A172 (cell line): ENCODE measurements around the gene VPS37B. TPM values are rescaled to one million over a fixed set of nuclear protein-coding genes. Genes with fewer than 3 reads are reported as not detected.
"Not testable (repeated sequence)": the region's sequence is repeated elsewhere in the genome, so short reads cannot be mapped to it uniquely, and the experiment has no call there.

Experiments
- DNase-seq: peaks from one replicate; pipeline ENCODE4 v3.0.0-alpha.2; 2015; ENCODE audit warnings: low spot score
- total RNA-seq: library from RNA; depleted of rRNA; stranded (reverse); fragments of >200 nt; shearing (Covaris generic); gene quantifications from 2 replicates; pipeline ENCODE4 v1.2.3, GENCODE V29; 2014

Gene VPS37B
- total RNA-seq, 1 experiment from 2014 or later: 19.2 TPM

DNA sequence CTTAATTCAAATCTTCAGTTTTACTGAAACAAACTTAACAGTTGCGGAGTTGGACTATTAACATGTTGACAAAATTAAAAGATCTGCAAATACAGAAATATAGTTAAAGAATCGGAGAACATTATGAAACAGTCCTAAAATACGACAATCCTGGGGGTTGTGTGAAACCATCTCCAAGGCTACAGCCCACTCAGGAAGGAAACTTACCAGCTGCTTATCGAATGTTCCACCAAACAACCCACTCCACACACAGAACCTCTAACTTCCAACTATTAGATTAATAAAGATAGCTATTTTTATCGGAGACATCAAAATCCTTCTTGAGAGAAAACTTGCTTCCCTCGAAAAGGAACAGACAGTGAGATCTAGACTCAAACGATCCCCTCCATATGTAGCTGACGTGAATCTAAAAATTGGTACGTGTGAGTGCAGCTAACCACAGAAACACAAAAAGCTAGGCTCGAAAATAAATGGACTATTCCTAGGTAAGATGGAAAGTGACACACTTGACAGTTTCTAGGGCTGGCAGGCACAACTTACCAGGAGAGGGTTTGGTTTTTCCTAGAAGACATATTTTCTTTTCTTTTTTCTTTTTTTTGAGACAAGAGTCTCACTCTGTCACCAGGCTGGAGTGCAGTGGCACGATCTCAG is 12.9 kb downstream of the VPS37B start:
- no peak for DNase-seq

DNA sequence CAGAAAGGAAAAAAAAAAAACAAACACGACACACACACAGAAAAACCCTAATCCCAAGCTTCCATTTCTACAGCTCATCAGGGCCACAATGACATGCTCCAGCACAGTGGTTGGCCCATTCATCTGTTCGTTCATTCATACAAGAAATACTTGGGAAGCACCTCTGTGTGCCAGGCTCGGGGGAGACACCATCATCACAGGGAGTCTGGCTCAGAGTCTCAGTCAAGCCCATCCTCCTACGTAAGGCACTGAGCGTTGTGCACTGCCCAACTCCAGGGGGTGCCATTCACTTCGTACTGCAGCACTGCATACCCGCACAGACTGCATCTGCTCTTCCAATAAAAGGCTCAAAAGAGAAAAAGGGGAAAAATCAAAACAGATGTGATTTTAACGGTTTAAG is 15.3 kb downstream of the VPS37B start:
- no peak for DNase-seq

GRCh38 chr12:122880155-122880667 is 15.7 kb downstream of the VPS37B start:
- no peak for DNase-seq

DNA sequence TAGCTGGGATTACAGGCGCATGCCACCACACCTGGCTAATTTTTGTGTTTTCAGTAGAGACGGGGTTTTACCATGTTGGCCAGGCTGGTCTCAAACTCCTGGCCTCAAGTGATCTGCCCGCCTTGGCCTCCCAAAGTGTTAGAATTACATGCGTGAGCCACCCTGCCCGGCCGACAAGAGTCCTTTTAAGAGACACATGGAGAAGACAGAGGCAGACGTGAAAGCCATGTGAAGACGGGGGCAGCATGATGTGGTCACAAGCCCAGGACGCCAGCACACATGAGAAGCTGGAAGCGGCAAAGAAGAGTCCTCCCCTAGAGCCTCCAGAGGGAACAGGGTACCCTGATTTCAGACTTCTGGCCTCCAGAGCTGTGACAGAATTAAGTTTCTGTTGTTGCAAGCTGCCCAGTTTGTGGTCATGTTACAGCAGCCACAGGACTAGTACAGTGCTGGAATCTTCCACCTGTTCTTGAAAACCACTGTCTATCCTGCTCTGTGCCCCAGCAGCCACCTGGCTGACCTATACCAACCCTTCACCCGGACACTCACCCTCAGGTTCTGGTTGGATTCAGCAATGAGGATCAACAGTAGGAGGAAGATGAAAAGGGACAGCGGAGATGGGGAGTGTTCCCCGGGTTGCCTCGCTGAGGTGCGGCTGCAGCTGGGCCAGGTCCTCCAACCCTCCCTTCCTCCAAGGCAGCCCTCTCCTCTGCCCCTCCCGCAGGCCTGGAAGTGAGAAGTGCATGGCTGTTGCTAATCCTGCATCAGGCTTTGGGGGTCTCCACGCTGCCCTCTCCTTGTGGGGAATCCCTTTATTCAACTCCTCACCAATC is 16.9 kb downstream of the VPS37B start:
- no peak for DNase-seq

DNA sequence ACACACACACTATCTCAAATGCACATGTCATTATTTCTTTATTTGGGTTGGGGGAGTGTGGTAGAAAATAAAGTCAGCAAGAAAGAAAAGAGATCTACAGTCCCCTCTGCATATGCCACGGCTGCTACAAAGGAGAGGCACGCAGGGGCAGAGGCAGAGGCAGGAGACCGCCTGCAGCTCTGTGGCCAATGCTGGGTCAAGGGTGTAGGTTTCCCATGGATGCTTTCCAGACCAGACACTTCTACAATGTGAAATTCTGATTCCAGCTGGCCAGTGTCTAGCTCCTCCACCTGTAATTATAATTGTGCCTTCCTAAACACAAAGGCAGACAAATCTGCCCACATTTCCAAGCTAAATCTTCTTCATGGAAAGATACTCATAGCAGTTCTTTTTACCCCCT is 19.2 kb downstream of the VPS37B start:
- no peak for DNase-seq

GRCh38 chr12:122876281-122876680 is 19.6 kb downstream of the VPS37B start:
- DNase-seq: not testable (repeated sequence)

GRCh38 chr12:122875590-122876220 is 20.2 kb downstream of the VPS37B start:
- DNase-seq: no peak

- no peak for DNase-seq
These were observed 21.8 kb downstream of the VPS37B start for GRCh38 chr12:122874081-122874480.

GRCh38 chr12:122873540-122873939 is 22.4 kb downstream of the VPS37B start:
- no peak for DNase-seq

DNA sequence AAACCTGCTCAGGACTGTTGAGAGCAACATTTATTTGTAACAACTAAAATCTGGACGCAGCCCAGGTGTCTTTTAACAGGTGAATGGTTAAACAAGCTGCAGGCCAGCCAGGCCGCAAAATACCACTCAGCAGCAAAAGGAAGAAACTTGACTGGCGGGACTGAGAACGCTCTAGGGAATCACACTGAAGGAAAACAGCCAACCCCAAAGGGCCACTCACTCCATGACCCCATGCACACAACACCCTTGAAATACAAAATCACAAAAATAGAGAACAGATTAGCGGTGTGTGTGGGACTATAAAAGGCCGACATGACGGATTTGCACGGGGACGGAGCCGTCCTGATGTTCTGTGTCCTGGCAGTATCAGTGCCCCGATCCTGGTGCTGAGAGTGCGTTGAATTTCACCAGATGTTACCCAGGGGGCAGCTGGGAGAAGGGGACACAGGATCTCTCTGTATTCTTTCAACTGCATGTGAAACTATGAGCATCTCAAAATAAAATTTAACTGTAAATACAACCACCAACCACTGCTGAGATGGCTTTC is 23.0 kb downstream of the VPS37B start:
- no peak for DNase-seq

- peak; percentile 61 for DNase-seq
These were observed 23.8 kb downstream of the VPS37B start for GRCh38 chr12:122871851-122872780.

DNA sequence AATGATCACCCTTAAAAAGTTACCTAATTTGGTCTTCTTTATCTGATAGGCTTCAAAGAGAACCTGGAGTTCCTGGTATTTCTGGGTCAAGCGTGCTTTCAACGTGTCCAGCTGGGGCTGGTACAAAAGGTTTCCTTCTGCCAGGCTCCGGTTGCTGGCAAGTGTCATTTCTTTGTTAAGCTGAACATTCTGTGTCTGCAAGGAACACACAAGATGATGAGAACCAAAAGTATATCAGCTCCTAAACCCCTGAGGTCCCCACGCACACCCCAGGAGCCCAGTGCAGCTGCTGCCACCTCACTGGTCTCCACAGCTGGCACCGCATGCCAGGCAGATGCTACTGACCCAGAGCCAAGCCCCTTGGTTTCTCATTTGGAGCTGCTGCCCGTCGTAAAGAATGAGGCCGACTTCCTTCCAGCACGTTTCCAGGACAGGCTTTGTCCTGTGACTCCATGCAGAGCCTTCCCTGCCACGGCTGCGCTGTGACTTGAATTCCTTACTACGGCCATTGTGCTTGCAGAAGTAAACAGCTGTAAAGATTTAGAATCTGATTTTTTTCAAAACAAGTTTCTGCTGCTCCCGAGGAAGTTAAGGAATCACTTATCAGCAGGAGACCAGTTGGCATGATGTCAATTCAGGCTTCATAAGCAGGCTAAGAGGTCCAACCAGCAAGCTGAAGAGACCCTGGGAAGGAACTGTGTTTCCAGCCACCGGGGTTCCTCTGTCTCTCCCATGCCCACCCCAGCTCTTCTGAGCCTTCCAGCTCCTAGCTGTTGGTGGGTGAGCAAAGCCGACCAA is 24.9 kb downstream of the VPS37B start:
- DNase-seq: no peak

GRCh38 chr12:122870163-122870842 is 25.6 kb downstream of the VPS37B start:
- no peak for DNase-seq

DNA sequence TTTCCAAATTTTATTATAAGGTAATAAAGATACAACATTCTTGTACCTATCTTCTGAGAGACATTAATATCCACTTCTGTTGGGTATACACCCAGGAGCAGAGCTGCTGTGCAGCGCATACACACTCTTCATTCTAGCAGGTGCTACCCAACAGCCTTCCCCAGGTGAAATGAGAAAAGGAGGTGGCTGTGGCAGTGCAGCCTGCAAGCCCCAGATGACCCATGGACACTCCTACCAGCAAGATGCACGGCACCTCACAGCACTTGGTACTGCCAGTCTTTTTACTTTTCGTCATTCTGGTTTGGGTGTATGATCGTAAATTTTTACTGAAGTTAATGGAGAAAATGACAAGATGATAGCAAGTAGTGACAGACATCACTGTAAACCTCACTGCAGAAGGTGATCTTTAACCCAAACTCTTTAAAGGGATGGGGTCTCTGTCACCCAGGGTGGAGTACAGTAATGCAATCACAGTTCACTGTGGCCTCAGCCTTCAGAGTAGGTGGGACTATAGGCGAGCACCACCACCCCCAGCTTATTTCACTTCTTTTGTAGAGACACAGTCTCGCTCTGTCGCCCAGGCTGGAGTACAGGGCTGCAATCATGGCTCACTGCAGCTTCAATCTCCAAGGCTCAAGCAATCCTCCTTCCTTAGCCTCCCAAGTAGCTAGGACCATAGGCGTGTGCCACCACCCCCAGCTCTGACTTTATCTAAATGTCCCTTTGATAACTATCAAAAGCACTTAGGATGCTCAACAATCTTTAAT is 26.5 kb downstream of the VPS37B start:
- no peak for DNase-seq

DNA sequence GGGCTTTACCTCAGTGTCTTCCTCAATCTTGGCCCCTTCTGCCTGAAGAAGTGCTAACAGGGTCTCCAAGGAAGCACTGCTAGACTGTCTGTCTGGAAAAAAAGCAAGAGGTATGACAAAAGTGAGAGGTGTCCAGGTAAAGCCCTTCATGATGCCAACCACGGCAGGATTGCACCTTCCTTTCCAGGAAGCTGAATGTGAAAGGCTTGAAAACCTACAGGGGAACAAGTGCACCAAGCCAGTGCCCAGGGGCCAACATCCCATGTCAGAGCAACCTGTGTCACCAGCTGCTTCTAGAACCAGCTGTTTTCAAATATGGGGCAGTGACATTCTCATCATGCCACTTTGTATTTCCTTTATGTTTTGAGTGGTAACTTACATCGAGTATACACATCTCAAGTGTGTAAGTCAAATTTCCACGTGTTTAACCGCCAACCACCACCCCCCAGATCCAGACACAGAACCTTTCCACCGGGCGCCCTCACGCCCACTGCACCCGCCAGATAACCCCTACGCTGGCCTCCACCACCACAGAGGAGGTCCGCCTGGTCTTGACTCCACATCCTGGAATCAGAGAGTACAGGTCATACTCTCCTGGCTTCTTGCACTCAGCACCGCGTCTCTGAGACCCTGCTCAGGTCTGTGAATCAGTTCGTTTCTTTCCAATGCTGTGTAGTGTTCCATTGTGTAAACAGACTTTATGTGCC is 27.3 kb downstream of the VPS37B start:
- no peak for DNase-seq

GRCh38 chr12:122867691-122868461 is 28.0 kb downstream of the VPS37B start:
- peak; percentile 73 for DNase-seq

GRCh38 chr12:122866950-122867607 is 28.8 kb downstream of the VPS37B start:
- no peak for DNase-seq
